ENCODE measurements around the gene AIFM2. TPM values are rescaled to one million over a fixed set of nuclear protein-coding genes. Genes with fewer than 3 reads are reported as not detected.

Gene AIFM2
- total and polyA plus RNA-seq, 2 donors (not counting 1 experiment from before 2014, with no cell fraction given) = 11.1 to 15.5 TPM

DNA sequence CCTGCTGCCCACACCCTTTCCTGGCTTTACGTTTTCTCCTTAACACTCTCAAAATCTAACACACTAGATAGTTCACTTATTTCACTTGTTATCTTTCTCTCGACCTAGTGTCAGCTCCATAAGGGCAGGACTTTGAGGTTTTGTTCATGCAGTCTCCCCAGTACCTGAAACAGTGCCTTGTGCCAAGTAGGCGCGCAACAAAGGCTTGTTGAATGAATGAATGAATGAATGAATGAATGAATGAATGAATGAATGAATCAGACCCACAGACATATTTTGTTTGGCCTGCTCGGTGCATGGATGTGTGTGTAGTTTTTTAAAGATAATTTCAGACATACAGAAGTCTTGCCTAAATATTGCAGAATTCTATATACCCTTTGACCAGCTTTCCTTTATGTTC lies 7.7 kb upstream of the AIFM2 start:
- TF ChIP-seq, protein P1, sequence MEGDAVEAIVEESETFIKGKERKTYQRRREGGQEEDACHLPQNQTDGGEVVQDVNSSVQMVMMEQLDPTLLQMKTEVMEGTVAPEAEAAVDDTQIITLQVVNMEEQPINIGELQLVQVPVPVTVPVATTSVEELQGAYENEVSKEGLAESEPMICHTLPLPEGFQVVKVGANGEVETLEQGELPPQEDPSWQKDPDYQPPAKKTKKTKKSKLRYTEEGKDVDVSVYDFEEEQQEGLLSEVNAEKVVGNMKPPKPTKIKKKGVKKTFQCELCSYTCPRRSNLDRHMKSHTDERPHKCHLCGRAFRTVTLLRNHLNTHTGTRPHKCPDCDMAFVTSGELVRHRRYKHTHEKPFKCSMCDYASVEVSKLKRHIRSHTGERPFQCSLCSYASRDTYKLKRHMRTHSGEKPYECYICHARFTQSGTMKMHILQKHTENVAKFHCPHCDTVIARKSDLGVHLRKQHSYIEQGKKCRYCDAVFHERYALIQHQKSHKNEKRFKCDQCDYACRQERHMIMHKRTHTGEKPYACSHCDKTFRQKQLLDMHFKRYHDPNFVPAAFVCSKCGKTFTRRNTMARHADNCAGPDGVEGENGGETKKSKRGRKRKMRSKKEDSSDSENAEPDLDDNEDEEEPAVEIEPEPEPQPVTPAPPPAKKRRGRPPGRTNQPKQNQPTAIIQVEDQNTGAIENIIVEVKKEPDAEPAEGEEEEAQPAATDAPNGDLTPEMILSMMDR (conservative IDR thresholded peaks at IDR 0.05 in 1 of 2, IDR thresholded peaks at IDR 0.05 in 1 of 2; ENCODE audit: low read depth in 1 of 2, low read length in 2 of 2) = no peak
- no peak for TF ChIP-seq EZH2 (IDR thresholded peaks at IDR 0.05; ENCODE audit: low read length, missing control alignments)
- no peak for DNase-seq (ENCODE audit: low read depth in 2 of 2)
- H3K79me2 ChIP-seq (ENCODE audit: control insufficient read depth, insufficient read depth, low read length) = peaks cover 7% of the 10 kb centered on the region
- no peaks in the 10 kb centered on the region for H3K27me3 ChIP-seq (ENCODE audit: control insufficient read depth, insufficient read depth, low read length)
- H3K9ac ChIP-seq (ENCODE audit: insufficient read depth, low read length) = no peak overlapping the region
- no peak overlapping the region for H3K27ac ChIP-seq (ENCODE audit: insufficient read depth, low read length)
- peaks cover 1% of the 10 kb centered on the region for H3K36me3 ChIP-seq (ENCODE audit: control insufficient read depth, insufficient read depth, low read length)
- H3K4me2 ChIP-seq (ENCODE audit: extremely low read depth, insufficient read depth, low read length) = no peak overlapping the region
- H3K4me3 ChIP-seq (replicated peaks in 1 of 4; ENCODE audit: control extremely low read depth in 1 of 4, insufficient read depth in 1 of 4, low read depth in 3 of 4, low read length in 4 of 4) = no peak overlapping the region
- no peaks in the 10 kb centered on the region for H4K20me1 ChIP-seq (ENCODE audit: control insufficient read depth, extremely low read depth, insufficient read depth, low read length)
- no peaks in the 10 kb centered on the region for H3K9me3 ChIP-seq (ENCODE audit: control insufficient read depth, insufficient read depth, low read depth, low read length)
- H2AFZ ChIP-seq (ENCODE audit: low read length) = no peak overlapping the region
- H3K4me1 ChIP-seq (ENCODE audit: control insufficient read depth, extremely low read depth, insufficient read depth, low read length) = peaks cover 2% of the 10 kb centered on the region

DNA sequence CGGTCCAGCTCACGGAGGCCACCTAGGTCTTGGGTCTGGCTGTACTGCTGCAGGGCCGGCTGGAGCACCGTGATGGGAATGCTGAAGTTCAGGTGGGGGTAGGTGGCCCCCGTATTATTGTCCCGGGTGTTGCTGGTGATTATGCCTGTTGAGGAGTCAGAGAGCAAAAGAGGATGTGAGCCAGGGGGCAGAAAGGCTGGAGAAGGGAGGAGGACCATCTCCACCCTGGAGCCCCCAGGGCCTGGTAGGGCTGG lies 7.3 kb upstream of the AIFM2 start:
- Histone ChIP-seq H2AFZ (ENCODE audit: low read length) (no peak overlapping the region), H3K27me3 (ENCODE audit: control insufficient read depth, insufficient read depth, low read length) (no peaks in the 10 kb centered on the region), H4K20me1 (ENCODE audit: control insufficient read depth, extremely low read depth, insufficient read depth, low read length) (no peaks in the 10 kb centered on the region), H3K4me3 (replicated peaks in 1 of 4; ENCODE audit: control extremely low read depth in 1 of 4, insufficient read depth in 1 of 4, low read depth in 3 of 4, low read length in 4 of 4) (no peak overlapping the region), H3K27ac (ENCODE audit: insufficient read depth, low read length) (no peak overlapping the region), H3K4me1 (ENCODE audit: control insufficient read depth, extremely low read depth, insufficient read depth, low read length) (no peaks in the 10 kb centered on the region), H3K79me2 (ENCODE audit: control insufficient read depth, insufficient read depth, low read length) (peaks cover 5% of the 10 kb centered on the region), H3K9ac (ENCODE audit: insufficient read depth, low read length) (no peak overlapping the region), H3K9me3 (ENCODE audit: control insufficient read depth, insufficient read depth, low read depth, low read length) (no peaks in the 10 kb centered on the region), H3K4me2 (ENCODE audit: extremely low read depth, insufficient read depth, low read length) (no peak overlapping the region), H3K36me3 (ENCODE audit: control insufficient read depth, insufficient read depth, low read length) (peaks cover 1% of the 10 kb centered on the region)
- DNase-seq (ENCODE audit: low read depth in 2 of 2) = no peak
- TF ChIP-seq, protein P1 (conservative IDR thresholded peaks at IDR 0.05 in 1 of 2, IDR thresholded peaks at IDR 0.05 in 1 of 2; ENCODE audit: low read depth in 1 of 2, low read length in 2 of 2) = no peak
- no peak for TF ChIP-seq EZH2 (IDR thresholded peaks at IDR 0.05; ENCODE audit: low read length, missing control alignments)

DNA sequence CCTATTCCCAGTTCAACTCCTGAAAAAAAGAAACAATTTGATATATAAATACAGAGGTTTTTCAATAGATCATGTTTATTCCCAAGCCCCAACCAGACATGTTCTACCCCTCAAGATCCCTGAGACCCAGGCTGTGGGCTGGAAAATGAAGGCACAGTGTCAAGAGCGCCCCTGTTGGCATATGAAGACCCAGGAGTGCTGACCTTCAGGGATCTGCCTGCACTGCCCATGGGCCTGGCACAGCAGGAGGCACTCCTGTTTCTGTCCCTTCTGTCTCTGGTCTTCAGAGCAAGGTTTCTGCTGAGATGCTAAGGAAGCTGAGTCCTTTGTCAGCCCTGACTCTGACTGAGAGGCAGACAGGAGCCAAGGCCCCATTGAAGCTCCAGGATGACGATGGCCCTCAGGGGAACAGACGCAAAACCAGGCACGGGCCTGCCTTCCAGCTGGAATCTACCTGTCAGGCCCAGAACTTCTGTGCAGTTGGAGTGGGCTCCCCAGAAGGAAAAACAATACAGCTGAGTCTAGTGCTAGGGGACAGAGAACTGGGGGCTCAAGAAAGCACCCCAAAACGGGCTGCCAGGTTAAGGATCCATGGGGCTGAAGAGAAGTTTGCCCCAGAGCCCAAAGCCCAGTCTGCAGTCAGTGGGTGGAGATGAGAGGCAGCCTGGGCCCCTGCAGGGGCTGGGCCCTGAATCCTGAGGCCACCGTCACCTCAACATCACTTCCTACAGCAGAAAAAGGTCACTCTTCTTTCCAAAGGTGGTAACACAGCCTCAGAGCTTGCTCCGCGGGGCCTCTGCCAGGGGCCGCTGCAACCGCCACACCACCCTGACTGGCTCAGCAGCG lies 6.7 kb upstream of the AIFM2 start:
- TF ChIP-seq EZH2 (IDR thresholded peaks at IDR 0.05; ENCODE audit: low read length, missing control alignments) = no peak
- TF ChIP-seq, protein P1 (conservative IDR thresholded peaks at IDR 0.05 in 1 of 2, IDR thresholded peaks at IDR 0.05 in 1 of 2; ENCODE audit: low read depth in 1 of 2, low read length in 2 of 2) = no peak
- no peak overlapping the region for H3K4me3 ChIP-seq (replicated peaks in 1 of 4; ENCODE audit: control extremely low read depth in 1 of 4, insufficient read depth in 1 of 4, low read depth in 3 of 4, low read length in 4 of 4)
- H3K4me1 ChIP-seq (ENCODE audit: control insufficient read depth, extremely low read depth, insufficient read depth, low read length) = no peaks in the 10 kb centered on the region
- H3K9ac ChIP-seq (ENCODE audit: insufficient read depth, low read length) = no peak overlapping the region
- no peaks in the 10 kb centered on the region for H3K9me3 ChIP-seq (ENCODE audit: control insufficient read depth, insufficient read depth, low read depth, low read length)
- H4K20me1 ChIP-seq (ENCODE audit: control insufficient read depth, extremely low read depth, insufficient read depth, low read length) = no peaks in the 10 kb centered on the region
- H3K27ac ChIP-seq (ENCODE audit: insufficient read depth, low read length) = no peak overlapping the region
- no peak overlapping the region for H3K4me2 ChIP-seq (ENCODE audit: extremely low read depth, insufficient read depth, low read length)
- H3K79me2 ChIP-seq (ENCODE audit: control insufficient read depth, insufficient read depth, low read length) = peaks cover 5% of the 10 kb centered on the region
- no peak overlapping the region for H2AFZ ChIP-seq (ENCODE audit: low read length)
- H3K27me3 ChIP-seq (ENCODE audit: control insufficient read depth, insufficient read depth, low read length) = no peaks in the 10 kb centered on the region
- peaks cover 1% of the 10 kb centered on the region for H3K36me3 ChIP-seq (ENCODE audit: control insufficient read depth, insufficient read depth, low read length)
- DNase-seq (ENCODE audit: low read depth in 2 of 2) = no peak
